ENCODE data around the gene GPR137C.

The GPR137C gene

DNA sequence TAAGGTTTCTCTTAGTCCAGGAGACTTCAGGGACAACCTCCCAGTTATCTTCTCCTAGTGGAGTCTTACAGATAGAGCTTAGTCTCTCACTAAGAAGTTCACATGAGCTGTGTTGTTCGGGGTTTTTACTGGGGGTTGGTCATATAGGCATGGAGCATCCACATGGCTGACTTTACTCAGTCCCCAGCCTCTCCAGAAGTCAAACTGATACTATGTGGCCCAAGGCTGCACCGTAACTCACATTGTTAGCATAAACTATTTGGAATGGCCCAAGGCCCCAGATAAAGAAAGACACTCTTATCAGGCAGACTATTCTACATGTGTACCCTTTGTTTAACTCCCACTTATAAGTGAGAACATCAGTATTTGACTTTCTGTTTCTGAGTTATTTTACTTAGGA lies 23.2 kb downstream of the GPR137C start:
- no peak for DNase-seq

DNA sequence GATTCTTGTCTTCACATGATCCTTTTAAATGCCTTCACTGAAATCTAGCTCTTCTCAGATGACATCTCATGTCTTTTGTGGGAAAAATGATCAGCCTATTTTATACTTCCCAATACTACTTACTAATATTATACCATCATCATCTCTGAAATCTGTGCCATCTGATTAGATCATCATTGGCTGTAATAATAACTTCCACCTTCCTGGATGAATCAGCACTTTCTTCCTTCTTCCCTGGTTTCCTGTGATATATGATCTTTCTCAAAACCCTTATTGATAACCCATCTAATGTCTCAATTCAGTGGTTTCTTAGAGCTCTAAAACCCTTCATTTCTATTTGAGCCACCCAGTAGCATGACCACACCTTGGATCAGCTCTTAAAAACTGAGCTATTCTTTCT lies 30.9 kb downstream of the GPR137C start:
- DNase-seq: no peak

- DNase-seq: no peak
Observed at GRCh38 chr14:52589646-52590045, 37.0 kb downstream of the GPR137C start.

DNA sequence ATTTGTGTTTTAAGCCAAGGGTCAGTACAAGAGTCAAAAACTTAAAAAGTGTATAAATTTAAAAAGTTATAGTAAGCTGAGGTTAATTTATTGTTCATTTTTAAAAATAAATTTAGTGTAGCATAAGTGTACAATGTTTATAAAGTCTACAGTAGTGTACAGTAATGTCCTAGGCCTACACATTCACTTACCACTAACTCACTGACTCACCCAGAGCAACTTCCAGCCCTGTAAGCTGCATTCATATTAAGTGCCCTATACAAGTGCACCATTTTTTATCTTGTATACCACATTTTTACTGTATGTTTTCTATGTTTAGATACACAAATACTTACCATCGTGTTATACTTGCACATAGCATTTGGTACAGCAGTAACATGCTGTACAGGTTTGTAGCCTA lies 37.7 kb downstream of the GPR137C start:
- DNase-seq: no peak

DNA sequence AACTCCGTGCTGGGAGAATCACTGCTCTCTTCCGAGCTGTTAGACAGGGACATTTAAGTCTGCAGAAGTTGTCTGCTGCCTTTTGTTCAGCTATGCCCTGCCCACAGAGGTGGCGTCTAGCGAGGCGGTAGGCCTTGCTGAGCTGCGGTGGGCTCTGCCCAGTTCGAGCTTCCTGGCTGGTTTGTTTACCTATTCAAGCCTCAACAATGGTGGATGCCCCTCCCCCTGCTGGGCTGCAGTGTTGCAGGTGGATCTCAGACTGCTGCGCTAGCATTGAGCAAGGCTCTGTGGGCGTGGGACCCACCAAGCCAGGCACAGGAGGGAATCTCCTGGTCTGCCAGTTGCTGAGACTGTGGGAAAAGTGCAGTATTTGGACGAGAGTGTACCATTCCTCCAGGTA lies 43.7 kb downstream of the GPR137C start:
- no peak for DNase-seq

DNA sequence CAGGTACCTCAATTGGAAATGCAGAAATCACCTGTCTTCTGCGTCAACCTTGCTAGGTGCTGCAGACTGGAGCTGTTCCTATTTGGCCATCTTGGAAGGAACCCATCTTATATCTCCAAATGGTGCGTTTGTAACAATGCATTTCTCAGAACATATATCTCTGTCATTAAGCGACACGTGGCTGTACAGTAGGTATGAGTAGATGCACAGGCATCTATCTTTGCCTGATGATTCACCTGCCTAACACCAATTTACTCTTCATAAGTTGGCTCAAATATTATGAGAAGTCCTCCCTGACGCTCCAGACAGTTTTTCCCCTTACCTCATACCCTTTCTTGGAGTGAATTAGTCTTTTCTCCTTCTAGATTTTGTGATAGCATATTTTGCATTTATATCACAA lies 44.2 kb downstream of the GPR137C start:
- no peak for DNase-seq

DNA sequence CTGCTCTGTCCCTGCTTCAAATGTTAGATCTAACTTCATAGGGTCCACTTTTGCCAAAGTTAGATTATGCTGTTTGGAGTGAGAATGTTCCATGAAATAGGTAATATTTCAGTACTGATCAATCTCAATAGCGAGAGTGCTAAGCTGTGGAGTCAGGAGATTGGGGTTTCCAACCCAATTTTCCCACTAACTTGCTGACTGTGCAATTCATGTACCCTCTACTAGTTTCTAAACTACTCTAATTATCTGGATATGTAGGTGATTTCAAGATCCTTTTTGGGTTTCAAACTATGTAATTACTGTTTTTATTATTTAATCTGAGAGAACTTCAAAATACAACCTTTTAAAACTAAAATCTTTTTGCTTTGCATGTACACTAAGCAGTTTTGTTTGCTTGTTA lies 45.9 kb downstream of the GPR137C start:
- no peak for DNase-seq

- DNase-seq: no peak
Observed at GRCh38 chr14:52599974-52600373, 47.3 kb downstream of the GPR137C start.

DNA sequence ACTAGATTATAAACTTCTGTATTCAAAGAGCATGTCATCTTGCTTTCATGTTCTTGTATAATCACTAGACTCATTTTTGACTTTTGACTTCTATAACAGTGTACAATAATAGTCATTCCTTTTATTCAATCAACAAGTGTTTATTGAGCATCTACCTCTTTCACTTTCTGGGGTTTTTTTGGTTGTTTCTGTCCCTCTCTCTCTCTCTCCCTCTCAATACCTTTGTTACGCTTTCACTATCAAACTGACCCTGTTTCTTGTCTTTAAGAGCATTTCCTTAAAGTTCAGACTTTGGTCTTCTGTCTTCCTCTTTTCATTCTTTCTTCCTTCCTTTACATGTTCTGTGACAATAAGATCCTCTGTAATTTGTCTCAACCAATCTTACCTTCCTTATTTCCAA lies 49.5 kb downstream of the GPR137C start:
- DNase-seq: no peak

- DNase-seq: no peak
Observed at GRCh38 chr14:52607061-52607460, 54.4 kb downstream of the GPR137C start.

- DNase-seq: no peak
Observed at GRCh38 chr14:52609445-52610044, 56.9 kb downstream of the GPR137C start.

- no peak for DNase-seq
Observed at GRCh38 chr14:52610187-52610586, 57.6 kb downstream of the GPR137C start.

- DNase-seq: no peak
Observed at GRCh38 chr14:52618602-52619001, 66.0 kb downstream of the GPR137C start.

GRCh38 chr14:52619687-52620086 lies 67.1 kb downstream of the GPR137C start:
- no peak for DNase-seq

- peak; percentile 39 for DNase-seq
Observed at GRCh38 chr14:52640137-52640536, 87.5 kb downstream of the GPR137C start.

- no peak for DNase-seq
Observed at GRCh38 chr14:52641745-52642144, 89.1 kb downstream of the GPR137C start.

DNA sequence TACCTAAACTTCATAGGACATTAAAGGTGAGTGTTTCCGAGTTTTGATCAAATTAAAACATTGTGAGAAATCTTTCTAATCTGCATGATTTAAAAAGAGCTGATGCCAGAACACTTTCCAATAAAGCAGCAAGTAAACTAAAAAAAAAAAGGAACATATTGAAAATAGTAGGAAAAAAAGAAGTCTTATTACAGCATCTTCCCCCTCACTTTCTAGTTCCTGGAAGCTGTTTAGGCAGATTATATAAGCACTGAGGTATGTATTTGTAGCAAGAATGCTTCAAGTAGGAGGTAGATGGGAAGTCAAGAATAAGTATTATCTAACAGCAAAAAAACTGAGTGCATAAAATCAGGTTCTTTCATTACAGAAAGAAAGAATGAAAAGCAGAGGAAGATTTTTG lies 96.9 kb downstream of the GPR137C start:
- no peak for DNase-seq

- no peak for DNase-seq
Observed at GRCh38 chr14:52650774-52651173, 98.1 kb downstream of the GPR137C start.

GRCh38 chr14:52656905-52657304 lies 104.3 kb downstream of the GPR137C start:
- DNase-seq: no peak

- DNase-seq: no peak
Observed at GRCh38 chr14:52660325-52660724, 107.7 kb downstream of the GPR137C start.

DNA sequence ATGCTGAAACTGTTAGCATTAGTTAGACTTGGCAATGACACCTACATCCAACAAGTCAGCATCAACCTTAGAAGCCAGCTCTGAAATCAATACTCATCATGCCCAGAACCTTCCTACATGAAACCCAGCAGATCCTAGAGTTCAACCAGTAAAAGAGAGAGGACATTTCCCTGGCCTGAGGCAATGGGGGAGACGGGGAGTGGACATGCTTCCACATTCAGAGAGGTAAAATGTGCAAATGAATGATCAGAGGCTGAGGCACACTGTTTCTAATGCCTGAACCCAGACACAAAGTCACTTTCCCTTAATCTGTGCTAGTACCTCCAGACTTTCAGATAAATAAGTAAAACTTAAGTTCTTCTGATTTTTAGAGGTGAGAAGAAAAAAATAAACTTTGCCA lies 108.2 kb downstream of the GPR137C start:
- no peak for DNase-seq

DNA sequence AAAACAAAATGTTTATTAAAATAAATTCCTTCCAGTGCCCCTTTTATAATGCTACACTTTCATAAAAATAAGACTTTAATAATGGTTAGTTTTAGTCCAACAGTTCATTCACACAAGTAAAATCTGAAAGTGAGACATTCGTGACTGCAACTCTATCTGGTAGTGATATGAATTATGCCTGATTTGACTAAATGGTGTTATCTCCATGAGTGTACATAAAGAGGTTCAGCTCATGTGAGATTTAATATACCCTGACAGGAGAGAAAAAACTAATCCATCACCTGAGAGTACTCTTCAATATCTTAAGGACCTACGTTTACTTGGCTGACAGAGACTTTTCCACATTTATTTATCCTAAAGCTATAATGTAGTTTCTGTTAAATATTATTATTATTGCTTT lies 108.7 kb downstream of the GPR137C start:
- DNase-seq: peak; percentile 38

DNA sequence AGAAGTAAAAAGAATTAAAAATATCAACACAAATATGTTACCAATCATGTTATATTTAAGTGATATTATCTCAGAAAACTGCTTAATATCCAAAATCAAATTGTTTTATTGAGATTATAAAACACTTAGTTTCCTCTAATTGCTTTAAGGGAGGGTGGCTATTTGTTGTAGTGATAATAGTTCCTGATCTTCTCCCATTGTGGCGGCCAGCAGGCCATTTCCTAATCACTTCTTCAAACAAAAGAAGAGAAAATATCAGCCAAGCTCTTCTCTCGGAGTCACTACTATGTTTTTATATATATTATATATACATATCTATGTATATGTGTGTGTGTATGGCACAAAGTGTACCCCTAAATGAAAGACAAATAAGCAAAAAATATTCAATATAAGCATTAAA lies 111.2 kb downstream of the GPR137C start:
- DNase-seq: no peak

GRCh38 chr14:52678591-52678990 lies 126.0 kb downstream of the GPR137C start:
- peak; percentile 7 for DNase-seq

GRCh38 chr14:52683985-52684520 lies 131.4 kb downstream of the GPR137C start:
- no peak for DNase-seq
